ENCODE measurements around the gene TMPRSS6. TPM values are rescaled to one million over a fixed set of nuclear protein-coding genes. Genes with fewer than 3 reads are reported as not detected.
"Not testable (repeated sequence)": the region's sequence is repeated elsewhere in the genome, so short reads cannot be mapped to it uniquely, and the experiment has no call there.

TMPRSS6 gene
- total RNA-seq, 1 experiment from 2014 or later = not detected

DNA sequence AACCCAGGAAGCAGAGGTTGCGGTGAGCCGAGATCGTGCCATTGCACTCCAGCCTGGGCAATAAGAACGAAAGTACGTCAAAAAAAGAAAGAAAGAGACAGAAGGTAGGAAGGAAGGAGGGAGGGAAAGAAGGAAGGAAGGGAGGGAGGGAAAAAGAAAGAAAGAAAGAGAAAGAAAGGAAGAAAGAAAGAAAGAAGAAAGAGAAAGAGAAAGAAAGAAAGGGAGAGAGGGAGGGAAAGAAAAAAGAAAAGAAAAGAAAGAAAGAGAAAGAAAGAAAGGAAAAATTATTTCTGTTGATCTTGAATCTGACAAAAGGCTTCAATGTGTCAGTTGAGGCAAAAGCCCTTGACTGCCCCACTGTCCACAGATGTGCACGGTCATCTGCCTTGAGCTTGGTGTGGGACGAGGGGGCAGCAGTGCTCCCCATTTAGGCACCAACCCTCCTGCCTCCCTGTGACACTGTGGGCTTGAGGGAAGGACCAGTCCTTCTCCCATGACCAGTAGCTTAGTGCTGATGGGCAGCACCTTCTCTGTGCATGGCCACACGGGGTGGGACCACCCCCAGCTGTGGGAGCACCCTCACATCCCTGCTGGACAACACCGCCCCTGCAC lies 33.6 kb downstream of the TMPRSS6 start:
- no peak overlapping the region for H2AFZ ChIP-seq (ENCODE audit: low read length)
- no peaks in the 10 kb centered on the region for H3K79me2 ChIP-seq (ENCODE audit: low read length)
- DNase-seq = no peak
- no peak overlapping the region for H3K4me2 ChIP-seq (ENCODE audit: low read depth, low read length, poor library complexity, severe bottlenecking)
- no peaks in the 10 kb centered on the region for H4K20me1 ChIP-seq (ENCODE audit: insufficient read depth, low read depth, low read length)
- no peak overlapping the region for H3K9ac ChIP-seq (ENCODE audit: low read length)
- no peaks in the 10 kb centered on the region for H3K27me3 ChIP-seq (ENCODE audit: low read length)
- H3K9me3 ChIP-seq (ENCODE audit: low read length) = no peaks in the 10 kb centered on the region
- H3K36me3 ChIP-seq (ENCODE audit: insufficient read depth, low read length) = no peaks in the 10 kb centered on the region
- peaks cover 2% of the 10 kb centered on the region; the same call in 1 of the 2 replicates for H3K4me1 ChIP-seq (ENCODE audit: low read length)
- H3K27ac ChIP-seq (ENCODE audit: low read length) = no peak overlapping the region
- H3K9me2 ChIP-seq (replicated peaks; ENCODE audit: insufficient read depth, low read length) = no peaks in the 10 kb centered on the region
- no peak overlapping the region for H3K4me3 ChIP-seq (ENCODE audit: low read length)

DNA sequence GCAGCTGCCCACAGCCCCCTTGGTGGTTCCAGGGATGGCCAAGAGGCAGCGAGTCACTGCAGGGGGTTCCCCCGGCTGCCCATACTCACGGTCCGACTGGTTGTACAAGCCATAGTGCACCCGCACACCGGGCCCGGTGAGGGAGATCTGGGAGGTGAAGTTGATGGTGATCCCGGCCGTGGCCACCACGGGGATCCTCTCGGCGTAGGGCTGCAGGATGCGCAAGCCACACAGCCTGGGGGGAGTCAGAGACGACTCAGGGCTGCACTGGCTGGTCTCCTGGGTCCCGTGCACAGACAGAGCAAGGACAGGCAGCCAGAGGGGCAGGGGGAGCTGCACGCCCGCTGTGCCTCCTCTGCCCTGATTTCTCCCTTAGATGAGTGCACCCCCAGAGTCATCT lies 34.5 kb downstream of the TMPRSS6 start:
- Histone ChIP-seq H3K4me3 (ENCODE audit: low read length) (no peak overlapping the region), H4K20me1 (ENCODE audit: insufficient read depth, low read depth, low read length) (no peaks in the 10 kb centered on the region), H2AFZ (ENCODE audit: low read length) (no peak overlapping the region), H3K4me1 (ENCODE audit: low read length) (peaks cover 2% of the 10 kb centered on the region; the same call in 1 of the 2 replicates), H3K36me3 (ENCODE audit: insufficient read depth, low read length) (no peaks in the 10 kb centered on the region), H3K4me2 (ENCODE audit: low read depth, low read length, poor library complexity, severe bottlenecking) (no peak overlapping the region), H3K27me3 (ENCODE audit: low read length) (no peaks in the 10 kb centered on the region), H3K9ac (ENCODE audit: low read length) (no peak overlapping the region), H3K79me2 (ENCODE audit: low read length) (no peaks in the 10 kb centered on the region), H3K9me3 (ENCODE audit: low read length) (no peaks in the 10 kb centered on the region), H3K9me2 (replicated peaks; ENCODE audit: insufficient read depth, low read length) (no peaks in the 10 kb centered on the region), H3K27ac (ENCODE audit: low read length) (no peak overlapping the region)
- no peak for DNase-seq

DNA sequence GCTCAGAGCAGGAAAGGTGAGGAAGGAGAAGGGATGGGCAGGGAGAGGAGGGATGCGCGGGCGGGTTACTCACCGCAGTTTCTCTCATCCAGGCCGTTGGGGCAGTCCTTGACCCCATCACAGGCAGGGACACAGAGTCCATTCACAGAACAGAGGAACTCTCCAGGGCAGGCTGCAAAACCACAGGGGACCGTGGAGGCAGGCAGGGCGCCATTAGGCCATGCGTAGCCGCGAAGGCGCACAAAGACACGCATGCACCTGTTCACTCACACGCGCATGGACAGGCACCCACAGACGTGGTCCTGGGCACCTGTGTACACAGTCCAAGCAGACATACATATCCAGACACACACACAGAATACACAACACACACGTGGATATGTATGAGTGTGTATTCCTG lies 35.0 kb downstream of the TMPRSS6 start:
- Histone ChIP-seq H3K4me3 (ENCODE audit: low read length) (no peak overlapping the region), H3K4me2 (ENCODE audit: low read depth, low read length, poor library complexity, severe bottlenecking) (no peak overlapping the region), H2AFZ (ENCODE audit: low read length) (no peak overlapping the region), H4K20me1 (ENCODE audit: insufficient read depth, low read depth, low read length) (no peaks in the 10 kb centered on the region), H3K4me1 (ENCODE audit: low read length) (no peaks in the 10 kb centered on the region; the same call in 1 of the 2 replicates), H3K79me2 (ENCODE audit: low read length) (no peaks in the 10 kb centered on the region), H3K27ac (ENCODE audit: low read length) (no peak overlapping the region), H3K9me3 (ENCODE audit: low read length) (no peaks in the 10 kb centered on the region), H3K9ac (ENCODE audit: low read length) (no peak overlapping the region), H3K27me3 (ENCODE audit: low read length) (no peaks in the 10 kb centered on the region), H3K9me2 (replicated peaks; ENCODE audit: insufficient read depth, low read length) (no peaks in the 10 kb centered on the region), H3K36me3 (ENCODE audit: insufficient read depth, low read length) (no peaks in the 10 kb centered on the region)
- no peak for DNase-seq

DNA sequence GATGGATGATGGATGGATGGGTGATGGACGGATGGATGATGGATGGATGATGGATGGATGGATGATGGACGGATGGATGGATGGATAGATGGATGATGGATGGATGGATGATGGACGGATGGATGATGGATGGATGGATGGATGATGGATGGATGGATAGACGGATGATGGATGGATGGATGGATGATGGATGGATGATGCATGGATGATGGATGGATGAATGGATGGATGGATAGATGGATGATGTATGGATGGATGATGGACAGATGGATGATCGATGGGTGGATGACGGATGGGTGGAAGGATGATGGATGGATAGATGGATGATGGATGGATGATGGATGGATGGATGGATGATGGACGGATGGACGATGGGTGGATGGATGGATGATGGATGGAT lies 36.8 kb downstream of the TMPRSS6 start:
- no peaks in the 10 kb centered on the region for H3K79me2 ChIP-seq (ENCODE audit: low read length)
- H3K9me3 ChIP-seq (ENCODE audit: low read length) = no peaks in the 10 kb centered on the region
- H3K9ac ChIP-seq (ENCODE audit: low read length) = no peak overlapping the region
- H4K20me1 ChIP-seq (ENCODE audit: insufficient read depth, low read depth, low read length) = no peaks in the 10 kb centered on the region
- no peaks in the 10 kb centered on the region for H3K9me2 ChIP-seq (replicated peaks; ENCODE audit: insufficient read depth, low read length)
- no peak overlapping the region for H3K27ac ChIP-seq (ENCODE audit: low read length)
- no peak overlapping the region for H3K4me3 ChIP-seq (ENCODE audit: low read length)
- H3K27me3 ChIP-seq (ENCODE audit: low read length) = no peaks in the 10 kb centered on the region
- H3K4me1 ChIP-seq (ENCODE audit: low read length) = no peaks in the 10 kb centered on the region
- H3K4me2 ChIP-seq (ENCODE audit: low read depth, low read length, poor library complexity, severe bottlenecking) = no peak overlapping the region
- no peak for DNase-seq
- no peaks in the 10 kb centered on the region for H3K36me3 ChIP-seq (ENCODE audit: insufficient read depth, low read length)
- no peak overlapping the region for H2AFZ ChIP-seq (ENCODE audit: low read length)

DNA sequence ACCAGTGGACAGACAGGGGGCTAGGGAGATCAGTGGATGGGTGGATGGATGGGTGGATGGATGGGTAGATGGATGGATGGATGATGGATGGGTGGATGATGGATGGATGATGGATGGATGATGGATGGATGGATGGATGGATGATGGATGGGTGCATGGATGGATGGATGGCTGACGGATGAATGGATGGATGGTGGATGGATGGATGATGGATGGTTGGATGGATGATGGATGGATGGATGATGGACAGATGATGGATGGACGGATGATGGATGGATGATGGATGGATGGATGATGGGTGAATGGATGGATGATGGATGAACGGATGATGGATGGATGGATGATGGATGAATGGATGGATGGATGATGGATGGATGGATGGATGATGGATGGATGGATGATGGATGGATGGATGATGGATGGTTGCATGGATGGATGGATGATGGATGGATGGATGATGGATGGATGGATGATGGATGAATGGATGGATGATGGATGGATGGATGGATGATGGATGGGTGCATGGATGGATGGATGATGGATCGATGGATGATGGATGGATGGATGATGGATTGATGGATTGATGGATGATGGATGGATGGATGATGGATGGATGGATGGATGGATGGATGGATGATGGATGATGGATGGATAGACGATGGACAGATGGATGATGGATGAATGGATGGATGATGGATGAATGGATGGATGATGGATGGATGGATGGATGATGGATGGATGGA lies 37.5 kb downstream of the TMPRSS6 start:
- H4K20me1 ChIP-seq (ENCODE audit: insufficient read depth, low read depth, low read length); H3K9ac ChIP-seq (ENCODE audit: low read length); H3K4me2 ChIP-seq (ENCODE audit: low read depth, low read length, poor library complexity, severe bottlenecking); H3K27ac ChIP-seq (ENCODE audit: low read length); H3K36me3 ChIP-seq (ENCODE audit: insufficient read depth, low read length); H2AFZ ChIP-seq (ENCODE audit: low read length); H3K4me3 ChIP-seq (ENCODE audit: low read length); H3K9me3 ChIP-seq (ENCODE audit: low read length); DNase-seq; H3K9me2 ChIP-seq (replicated peaks; ENCODE audit: insufficient read depth, low read length); H3K27me3 ChIP-seq (ENCODE audit: low read length); H3K79me2 ChIP-seq (ENCODE audit: low read length); H3K4me1 ChIP-seq (ENCODE audit: low read length): not testable (repeated sequence)

DNA sequence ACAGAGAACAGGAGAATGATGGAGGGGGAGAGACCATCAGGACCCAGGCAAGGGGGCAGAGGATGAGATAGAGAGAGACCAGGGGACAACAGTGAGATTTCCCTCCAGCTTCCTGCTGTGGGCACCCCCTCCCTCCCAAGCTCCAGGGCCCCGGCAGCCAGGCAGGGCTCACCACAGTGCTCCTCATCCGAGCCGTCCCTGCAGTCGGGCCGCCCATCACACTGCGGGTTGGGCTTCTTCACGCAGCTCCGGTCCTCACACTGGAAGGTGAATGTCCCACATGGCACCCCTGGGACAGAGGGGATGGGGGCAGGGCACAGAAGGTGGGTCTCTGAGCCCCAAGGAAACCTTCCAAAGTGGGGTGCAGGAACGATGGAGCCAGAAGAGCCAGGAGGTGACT lies 38.8 kb downstream of the TMPRSS6 start:
- Histone ChIP-seq H2AFZ (ENCODE audit: low read length) (no peak overlapping the region), H3K4me3 (ENCODE audit: low read length) (no peak overlapping the region), H3K9me2 (replicated peaks; ENCODE audit: insufficient read depth, low read length) (no peaks in the 10 kb centered on the region), H3K79me2 (ENCODE audit: low read length) (no peaks in the 10 kb centered on the region), H3K27me3 (ENCODE audit: low read length) (no peaks in the 10 kb centered on the region), H3K36me3 (ENCODE audit: insufficient read depth, low read length) (no peaks in the 10 kb centered on the region), H3K9me3 (ENCODE audit: low read length) (no peaks in the 10 kb centered on the region), H3K9ac (ENCODE audit: low read length) (no peak overlapping the region), H3K27ac (ENCODE audit: low read length) (no peak overlapping the region), H4K20me1 (ENCODE audit: insufficient read depth, low read depth, low read length) (no peaks in the 10 kb centered on the region), H3K4me2 (ENCODE audit: low read depth, low read length, poor library complexity, severe bottlenecking) (no peak overlapping the region), H3K4me1 (ENCODE audit: low read length) (no peaks in the 10 kb centered on the region)
- no peak for DNase-seq

DNA sequence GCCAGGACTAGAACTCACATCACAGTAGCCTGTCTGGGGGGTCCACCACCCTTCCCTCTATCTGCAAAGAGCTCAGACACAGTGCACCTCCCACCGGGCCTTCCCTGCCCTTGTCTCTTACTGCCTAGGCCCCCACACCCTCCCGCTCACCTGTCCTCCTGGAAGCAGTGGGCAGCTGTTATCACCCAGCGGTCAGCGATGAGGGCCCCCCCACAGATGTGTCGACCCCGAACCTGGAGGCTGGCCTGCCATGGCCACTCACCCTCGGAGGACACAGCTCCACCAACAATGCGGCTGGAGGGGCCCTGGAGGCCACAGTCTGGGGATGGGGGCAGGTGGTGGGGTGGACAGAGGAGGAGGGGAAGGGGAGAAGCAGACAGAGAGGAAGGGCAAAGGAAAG lies 39.2 kb downstream of the TMPRSS6 start:
- Histone ChIP-seq H4K20me1 (ENCODE audit: insufficient read depth, low read depth, low read length) (no peaks in the 10 kb centered on the region), H3K36me3 (ENCODE audit: insufficient read depth, low read length) (no peaks in the 10 kb centered on the region), H3K9ac (ENCODE audit: low read length) (no peak overlapping the region), H3K4me1 (ENCODE audit: low read length) (no peaks in the 10 kb centered on the region), H3K4me3 (ENCODE audit: low read length) (no peak overlapping the region), H3K9me3 (ENCODE audit: low read length) (no peaks in the 10 kb centered on the region), H3K4me2 (ENCODE audit: low read depth, low read length, poor library complexity, severe bottlenecking) (no peak overlapping the region), H2AFZ (ENCODE audit: low read length) (no peak overlapping the region), H3K9me2 (replicated peaks; ENCODE audit: insufficient read depth, low read length) (no peaks in the 10 kb centered on the region), H3K27me3 (ENCODE audit: low read length) (no peaks in the 10 kb centered on the region), H3K79me2 (ENCODE audit: low read length) (no peaks in the 10 kb centered on the region), H3K27ac (ENCODE audit: low read length) (no peak overlapping the region)
- no peak for DNase-seq

DNA sequence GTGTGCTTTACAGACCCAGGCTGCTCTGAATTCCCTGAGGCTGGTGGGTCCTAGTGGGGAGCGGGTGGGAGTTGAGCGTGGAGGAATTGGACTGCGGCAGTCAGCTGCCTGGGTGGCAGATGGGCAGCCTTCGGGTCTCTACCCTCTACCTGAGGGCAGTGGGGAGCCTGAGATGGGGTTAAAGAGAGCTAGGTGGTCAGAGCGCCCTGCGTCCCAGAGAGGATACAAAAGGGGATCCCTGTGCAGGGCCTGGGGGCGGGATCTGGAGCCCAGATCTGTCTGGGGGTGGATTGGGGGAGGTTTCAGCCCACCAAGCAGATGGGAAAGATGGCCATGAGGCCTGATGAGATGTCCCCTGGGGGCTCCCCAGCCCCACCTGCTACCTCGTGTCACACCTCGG lies 39.8 kb downstream of the TMPRSS6 start:
- Histone ChIP-seq H3K4me2 (ENCODE audit: low read depth, low read length, poor library complexity, severe bottlenecking) (no peak overlapping the region), H3K36me3 (ENCODE audit: insufficient read depth, low read length) (no peaks in the 10 kb centered on the region), H3K9me3 (ENCODE audit: low read length) (no peaks in the 10 kb centered on the region), H3K27ac (ENCODE audit: low read length) (no peak overlapping the region), H3K4me3 (ENCODE audit: low read length) (no peak overlapping the region), H3K79me2 (ENCODE audit: low read length) (no peaks in the 10 kb centered on the region), H3K9ac (ENCODE audit: low read length) (no peak overlapping the region), H3K27me3 (ENCODE audit: low read length) (no peaks in the 10 kb centered on the region), H4K20me1 (ENCODE audit: insufficient read depth, low read depth, low read length) (no peaks in the 10 kb centered on the region), H3K9me2 (replicated peaks; ENCODE audit: insufficient read depth, low read length) (no peaks in the 10 kb centered on the region), H2AFZ (ENCODE audit: low read length) (no peak overlapping the region), H3K4me1 (ENCODE audit: low read length) (no peaks in the 10 kb centered on the region)
- DNase-seq = no peak

All from Karpas-422 (cell line).